GM18505 (cell line): ENCODE results near the gene AGO4.
"Not testable (repeated sequence)": the region's sequence is repeated elsewhere in the genome, so short reads cannot be mapped to it uniquely, and the experiment has no call there.

Experiments used
- ATAC-seq: cut with Tn5 transposase; IDR thresholded peaks from one replicate; pipeline ENCODE4 v1.9.1; 2021; ENCODE audit not compliant: unreplicated experiment
- POLR2A ChIP-seq: IDR thresholded peaks from 4 replicates; pipeline ENCODE4 v1.6.1; 2011; ENCODE audit warnings: borderline replicate concordance; ENCODE audit not compliant: insufficient read depth, insufficient read length; ENCODE audit errors: extremely low read depth

Gene AGO4

DNA sequence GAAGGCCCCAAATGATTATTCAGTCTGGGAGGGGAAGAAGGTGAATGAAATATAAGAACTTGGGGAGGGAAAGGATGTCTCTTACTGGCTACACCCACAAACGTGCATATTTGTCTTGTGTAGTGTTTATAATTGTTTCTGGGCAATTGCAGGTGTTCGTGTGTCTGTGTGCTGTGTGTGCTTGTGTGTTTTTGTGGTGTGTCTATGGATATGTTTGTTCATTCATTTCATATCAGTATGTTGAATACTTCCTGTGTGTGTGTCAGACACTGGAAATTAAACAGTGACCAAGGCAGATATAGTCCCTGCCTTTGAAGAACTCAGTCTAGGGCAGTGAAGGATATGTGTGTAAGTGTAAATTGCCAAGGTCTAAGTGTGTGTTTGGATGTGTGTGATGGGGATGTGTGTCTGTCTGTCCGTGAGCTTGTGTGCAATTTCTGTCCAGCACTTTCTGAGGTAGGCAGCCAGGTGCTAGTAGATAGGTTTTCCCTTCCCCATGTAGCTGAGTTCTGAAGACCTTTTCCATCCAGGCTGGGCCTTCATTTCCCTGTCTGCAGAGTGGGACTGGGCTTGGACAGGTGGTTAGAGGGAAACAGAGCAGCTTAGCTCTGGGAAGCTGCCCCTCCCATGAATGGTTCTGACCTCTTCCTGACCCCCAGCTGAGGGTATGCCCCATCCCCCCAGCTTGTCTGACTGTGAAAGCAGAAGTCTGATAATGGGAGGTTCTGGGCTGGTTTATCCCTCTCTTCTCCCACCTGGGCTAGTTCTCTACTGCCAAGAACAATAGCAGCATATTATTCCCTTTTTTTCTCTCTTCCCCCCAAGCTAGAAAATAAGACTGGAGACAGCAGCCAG, 79.0 kb downstream of the AGO4 start:
- no peak for TF ChIP-seq POLR2A
- no peak for ATAC-seq

DNA sequence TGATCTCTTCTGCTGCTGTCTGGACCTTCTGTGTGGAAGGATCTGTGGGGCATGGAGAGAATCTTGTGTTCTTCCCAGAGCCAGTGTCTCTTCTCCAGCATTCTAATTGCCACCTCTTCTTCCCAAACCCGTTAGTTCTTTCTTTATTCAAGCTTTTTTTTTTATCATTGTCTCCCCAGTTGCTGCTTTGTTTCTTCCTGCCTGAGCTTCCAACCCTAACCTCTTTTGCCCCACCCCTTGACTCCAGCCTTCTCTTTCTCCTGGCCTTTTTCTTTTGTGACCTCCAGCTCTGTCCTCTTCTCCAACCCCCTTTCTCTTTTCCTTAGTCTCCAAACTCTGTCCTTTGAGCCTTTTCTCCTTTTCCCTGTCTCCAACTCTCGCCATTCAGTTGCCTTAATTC, 79.7 kb downstream of the AGO4 start:
- TF ChIP-seq POLR2A = no peak
- no peak for ATAC-seq

DNA sequence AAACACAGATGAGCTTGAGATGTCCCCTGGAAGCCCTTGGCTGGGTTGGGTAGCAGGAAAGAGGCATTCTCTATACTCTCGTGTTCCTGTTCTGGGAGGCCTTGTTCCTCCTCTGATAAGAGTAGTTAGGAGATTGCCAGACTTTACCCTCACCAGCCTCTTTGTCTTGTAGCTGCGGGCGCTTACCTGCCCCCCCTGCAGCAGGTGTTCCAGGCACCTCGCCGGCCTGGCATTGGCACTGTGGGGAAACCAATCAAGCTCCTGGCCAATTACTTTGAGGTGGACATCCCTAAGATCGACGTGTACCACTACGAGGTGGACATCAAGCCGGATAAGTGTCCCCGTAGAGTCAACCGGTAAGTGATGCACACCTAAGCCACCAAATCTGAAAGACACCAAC, 80.4 kb downstream of the AGO4 start:
- TF ChIP-seq POLR2A = no peak

DNA sequence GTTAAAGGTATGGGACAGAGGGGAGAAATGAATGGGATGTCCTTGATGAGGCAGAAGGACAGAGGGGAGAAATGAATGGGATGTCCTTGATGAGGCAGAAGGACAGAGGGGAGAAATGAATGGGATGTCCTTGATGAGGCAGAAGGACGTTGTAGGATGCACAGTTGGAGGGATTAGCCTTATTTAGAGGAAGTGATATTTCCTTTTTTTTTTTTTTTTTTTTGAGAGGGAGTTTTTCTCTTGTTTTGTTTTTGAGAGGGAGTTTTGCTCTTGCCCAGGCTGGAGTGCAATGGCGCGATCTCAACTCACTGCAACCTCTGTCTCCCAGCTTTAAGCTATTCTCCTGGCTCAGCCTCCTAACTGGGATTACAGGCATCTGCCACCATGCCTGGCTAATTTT, 81.2 kb downstream of the AGO4 start:
- ATAC-seq = not testable (repeated sequence)

More for the DNA sequence above, 80.4 kb downstream of the AGO4 start:
- ATAC-seq = no peak

DNA sequence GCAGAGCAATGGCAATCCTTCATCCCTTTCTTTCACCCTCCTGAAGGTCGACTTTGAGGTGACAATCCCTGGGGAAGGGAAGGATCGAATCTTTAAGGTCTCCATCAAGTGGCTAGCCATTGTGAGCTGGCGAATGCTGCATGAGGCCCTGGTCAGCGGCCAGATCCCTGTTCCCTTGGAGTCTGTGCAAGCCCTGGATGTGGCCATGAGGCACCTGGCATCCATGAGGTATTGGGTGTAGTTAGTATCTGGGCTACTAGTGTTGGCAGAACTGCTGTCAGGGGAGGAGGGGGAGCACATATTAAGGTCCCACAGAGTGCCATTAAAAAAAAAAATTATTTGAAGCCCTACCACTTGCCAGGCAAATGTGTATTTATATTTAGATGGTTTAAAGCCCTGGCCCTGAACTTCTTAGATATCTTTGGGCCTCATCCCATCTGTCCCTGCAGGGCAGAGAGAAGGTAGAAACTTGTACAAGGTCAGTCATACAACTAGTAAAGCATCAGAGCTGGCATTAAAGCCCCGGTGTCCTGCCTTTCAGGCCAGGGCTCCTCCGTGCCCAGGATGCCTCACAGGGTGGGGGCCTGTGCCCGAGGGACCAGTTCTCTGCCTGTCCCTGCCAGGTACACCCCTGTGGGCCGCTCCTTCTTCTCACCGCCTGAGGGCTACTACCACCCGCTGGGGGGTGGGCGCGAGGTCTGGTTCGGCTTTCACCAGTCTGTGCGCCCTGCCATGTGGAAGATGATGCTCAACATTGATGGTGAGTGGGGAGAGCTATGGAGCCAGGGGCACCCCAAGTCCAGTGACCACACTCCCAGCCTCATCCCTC, 85.4 kb downstream of the AGO4 start:
- no peak for TF ChIP-seq POLR2A
- no peak for ATAC-seq

DNA sequence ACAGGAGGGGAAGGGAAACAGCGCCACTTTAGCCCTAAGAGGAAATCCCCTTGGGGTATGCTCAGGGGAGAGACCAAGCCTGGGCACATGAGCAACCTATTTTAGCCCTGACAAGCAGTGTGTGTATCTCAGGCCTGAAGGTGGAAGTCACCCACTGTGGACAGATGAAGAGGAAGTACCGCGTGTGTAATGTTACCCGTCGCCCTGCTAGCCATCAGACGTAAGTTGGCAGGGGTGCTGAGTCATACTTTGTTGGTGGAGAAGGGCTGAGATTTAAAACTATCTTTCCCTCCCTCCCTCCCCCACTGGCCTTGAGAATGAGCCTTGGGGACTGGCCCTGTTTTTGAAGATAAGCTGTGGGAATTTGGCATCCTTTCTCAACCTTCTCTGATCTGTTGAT, 86.4 kb downstream of the AGO4 start:
- no peak for ATAC-seq
- TF ChIP-seq POLR2A = no peak

DNA sequence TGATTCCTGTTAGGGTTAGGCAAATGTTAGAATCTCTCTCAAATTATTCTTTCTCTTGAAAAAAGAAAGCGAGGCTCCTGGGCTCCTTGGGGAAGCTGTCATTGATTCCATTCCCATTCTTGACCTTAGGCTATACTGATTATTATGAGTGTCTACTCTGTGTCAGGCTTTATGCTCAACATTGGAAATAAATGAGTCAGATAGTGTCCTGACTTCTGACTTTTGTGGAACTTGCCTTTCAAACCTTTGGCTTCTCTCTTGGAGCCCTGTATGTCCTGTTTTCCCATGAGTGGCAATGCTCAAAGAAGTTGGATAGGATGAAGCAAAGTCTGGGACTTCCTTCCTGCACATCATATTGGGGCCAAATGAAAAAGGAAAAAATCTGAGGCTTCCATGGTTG, 86.8 kb downstream of the AGO4 start:
- ATAC-seq = no peak
- TF ChIP-seq POLR2A = no peak

DNA sequence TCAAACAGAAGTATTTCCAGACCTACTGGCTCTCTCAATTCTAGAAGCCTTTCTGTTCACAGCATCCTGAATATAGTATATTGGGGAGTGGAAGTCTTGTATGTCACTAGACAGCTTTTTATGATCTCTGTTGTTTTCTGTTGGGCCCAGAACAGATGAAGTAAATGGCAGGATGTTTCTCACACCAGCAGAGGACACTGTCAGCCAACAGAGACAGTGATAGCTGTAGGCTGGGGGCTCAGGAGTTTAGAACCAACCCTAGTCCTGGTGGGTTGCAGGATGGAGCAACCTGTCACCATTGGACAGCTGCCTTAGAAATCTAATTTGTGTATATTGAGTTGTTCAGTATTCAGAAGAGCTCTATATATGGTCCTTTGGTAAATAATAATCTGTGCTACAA, 92.1 kb downstream of the AGO4 start:
- ATAC-seq = no peak
- TF ChIP-seq POLR2A = no peak

DNA sequence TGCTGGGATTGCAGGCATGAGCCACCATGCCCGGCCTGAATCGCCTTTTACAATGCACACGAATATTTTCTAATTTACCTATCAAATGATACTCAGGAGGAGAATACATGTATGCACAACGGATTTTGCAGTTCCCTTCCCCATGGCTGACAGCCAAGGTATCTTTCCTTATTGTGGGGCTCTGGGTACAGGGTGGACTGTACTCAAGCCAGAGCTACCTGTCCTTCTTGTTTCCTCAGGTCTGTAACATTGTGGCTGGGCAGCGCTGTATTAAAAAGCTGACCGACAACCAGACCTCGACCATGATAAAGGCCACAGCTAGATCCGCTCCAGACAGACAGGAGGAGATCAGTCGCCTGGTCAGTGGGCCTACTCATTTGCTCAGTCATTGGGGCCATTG, 93.4 kb downstream of the AGO4 start:
- no peak for TF ChIP-seq POLR2A
- ATAC-seq = no peak

DNA sequence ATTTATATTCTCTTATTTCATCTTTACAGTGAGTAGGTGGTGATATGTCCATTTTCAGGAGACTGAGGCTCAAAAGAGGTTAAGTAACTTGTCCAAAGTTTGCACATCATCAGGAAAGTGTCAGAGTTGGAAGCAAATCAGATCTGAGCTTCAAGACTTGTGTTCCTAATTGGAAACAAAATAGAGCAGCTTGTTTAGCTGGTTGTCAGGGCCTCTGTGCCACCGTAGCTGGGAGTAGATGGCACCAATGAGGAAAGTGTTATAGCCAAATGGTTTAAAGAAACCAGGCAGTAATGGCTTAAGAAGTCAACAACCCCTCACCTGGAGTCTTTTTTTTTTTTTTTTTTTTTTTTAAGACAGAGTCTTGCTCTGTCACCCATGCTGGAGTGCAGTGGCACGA, 94.9 kb downstream of the AGO4 start:
- no peak for TF ChIP-seq POLR2A
- ATAC-seq = no peak
